SHP77 treated with DMSO at 0.1 percent for 48 hours (cell line): Measurements from ENCODE around the gene FXYD5.
"Not testable (repeated sequence)": the region's sequence is repeated elsewhere in the genome, so short reads cannot be mapped to it uniquely, and the experiment has no call there.

Experiments used
- DNase-seq: peaks from one replicate; lab custom pipeline; 2025; lab: John Stamatoyannopoulos, UW

The FXYD5 gene

DNA sequence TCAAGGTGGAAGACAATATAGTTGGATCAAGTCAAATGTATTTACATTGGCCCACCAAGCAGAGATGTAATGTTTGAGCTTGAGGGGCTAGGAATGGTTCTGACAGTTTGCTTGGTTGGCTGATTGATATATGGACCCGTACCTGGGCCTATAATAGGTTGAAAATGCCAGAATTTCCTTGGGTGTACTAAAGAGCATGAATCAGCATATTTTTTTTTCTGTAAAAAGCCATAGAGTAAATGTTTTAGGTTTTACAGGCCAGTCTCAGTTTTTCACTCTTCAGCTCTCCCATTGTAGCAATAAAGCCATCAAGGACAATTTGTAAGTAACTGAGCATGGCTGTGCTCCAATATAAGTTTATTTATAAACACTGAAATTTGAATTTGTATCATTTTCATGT is 26.9 kb downstream of the FXYD5 start:
- DNase-seq: no peak

DNA sequence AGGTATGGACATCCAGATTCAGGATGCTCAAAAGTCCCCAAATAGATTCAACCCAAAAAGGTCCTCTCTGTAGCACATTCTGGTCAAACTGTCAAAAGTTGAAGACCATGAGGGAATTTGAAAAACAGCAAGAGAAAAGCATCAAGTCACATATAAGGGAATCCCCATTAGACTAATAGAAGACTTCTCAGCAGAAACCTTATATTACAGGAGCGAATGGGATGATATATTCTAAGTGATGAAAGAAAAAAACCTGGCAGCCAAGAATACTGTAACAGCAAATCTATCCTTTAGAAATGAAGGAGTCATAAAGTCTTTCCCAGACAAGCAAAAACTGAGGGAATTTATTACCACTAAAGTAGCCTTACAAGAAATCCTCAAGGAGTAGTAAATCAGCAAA is 29.7 kb downstream of the FXYD5 start:
- DNase-seq: no peak

GRCh38 chr19:35184884-35185283 is 30.3 kb downstream of the FXYD5 start:
- DNase-seq: no peak

DNA sequence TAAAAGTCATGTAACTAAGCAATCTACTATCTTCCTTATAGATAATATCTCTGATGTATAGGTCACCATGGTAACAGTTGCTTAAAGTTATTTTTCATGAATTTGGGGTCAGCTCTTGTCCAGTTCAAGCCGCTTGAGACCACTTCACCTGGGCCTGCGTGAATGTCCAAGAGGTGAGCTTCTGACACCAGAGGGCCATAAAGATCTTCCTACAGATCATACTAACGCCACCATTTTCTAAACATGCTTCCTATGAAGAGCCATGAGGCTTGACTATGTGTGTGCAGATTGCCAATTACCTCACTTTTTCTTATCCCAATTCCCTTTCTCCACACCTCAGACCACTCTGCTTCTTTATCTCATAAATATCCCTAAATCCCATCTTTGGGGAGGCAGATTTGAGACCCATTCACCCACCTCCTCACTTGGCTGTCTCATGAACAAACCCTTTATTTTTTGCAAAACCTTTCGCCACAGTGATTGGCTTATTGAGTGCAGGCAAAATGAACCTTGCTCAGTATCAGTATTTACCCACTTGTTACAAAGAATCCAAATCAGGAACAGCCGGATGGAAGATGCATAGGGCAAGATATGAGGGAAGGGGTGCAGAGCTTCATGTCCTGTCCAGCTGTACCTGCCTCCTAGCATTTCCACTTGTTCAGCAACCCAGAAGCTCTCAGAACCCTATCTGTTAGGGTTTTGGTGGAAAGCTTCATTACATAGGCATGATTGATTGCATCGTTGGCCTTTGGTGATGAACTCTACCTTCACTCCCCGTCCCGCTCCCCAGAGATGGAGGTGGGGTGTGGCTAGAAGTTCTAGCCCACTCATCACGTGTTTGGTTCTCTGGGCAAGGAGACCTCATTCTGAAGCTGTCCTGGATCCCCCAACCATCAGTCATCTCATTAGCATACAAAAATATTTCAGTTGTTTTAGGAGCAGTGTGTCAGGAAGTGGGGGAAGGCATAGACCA is 39.8 kb downstream of the FXYD5 start:
- no peak for DNase-seq

DNA sequence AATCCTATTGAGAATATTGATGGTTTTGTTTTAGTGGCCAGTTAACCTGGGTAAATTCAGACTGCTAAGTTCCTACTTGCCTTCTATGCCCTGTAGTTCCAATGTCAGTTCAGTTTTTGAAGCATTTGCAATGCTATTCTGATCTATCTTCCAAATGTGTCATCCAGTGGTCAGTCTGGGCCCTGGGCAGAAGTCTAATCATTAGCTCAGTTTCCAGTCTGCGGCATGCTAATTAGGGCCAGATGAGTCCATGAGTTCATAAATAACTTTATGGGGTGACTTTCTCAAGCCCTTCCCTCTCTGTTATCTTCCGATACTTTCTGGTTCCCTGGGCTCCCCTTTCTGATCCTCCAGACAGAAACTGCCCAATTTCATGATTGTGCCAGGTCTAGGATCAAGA is 41.3 kb downstream of the FXYD5 start:
- DNase-seq: no peak

GRCh38 chr19:35196861-35197260 is 42.3 kb downstream of the FXYD5 start:
- not testable (repeated sequence) for DNase-seq

GRCh38 chr19:35199481-35199880 is 44.9 kb downstream of the FXYD5 start:
- no peak for DNase-seq

DNA sequence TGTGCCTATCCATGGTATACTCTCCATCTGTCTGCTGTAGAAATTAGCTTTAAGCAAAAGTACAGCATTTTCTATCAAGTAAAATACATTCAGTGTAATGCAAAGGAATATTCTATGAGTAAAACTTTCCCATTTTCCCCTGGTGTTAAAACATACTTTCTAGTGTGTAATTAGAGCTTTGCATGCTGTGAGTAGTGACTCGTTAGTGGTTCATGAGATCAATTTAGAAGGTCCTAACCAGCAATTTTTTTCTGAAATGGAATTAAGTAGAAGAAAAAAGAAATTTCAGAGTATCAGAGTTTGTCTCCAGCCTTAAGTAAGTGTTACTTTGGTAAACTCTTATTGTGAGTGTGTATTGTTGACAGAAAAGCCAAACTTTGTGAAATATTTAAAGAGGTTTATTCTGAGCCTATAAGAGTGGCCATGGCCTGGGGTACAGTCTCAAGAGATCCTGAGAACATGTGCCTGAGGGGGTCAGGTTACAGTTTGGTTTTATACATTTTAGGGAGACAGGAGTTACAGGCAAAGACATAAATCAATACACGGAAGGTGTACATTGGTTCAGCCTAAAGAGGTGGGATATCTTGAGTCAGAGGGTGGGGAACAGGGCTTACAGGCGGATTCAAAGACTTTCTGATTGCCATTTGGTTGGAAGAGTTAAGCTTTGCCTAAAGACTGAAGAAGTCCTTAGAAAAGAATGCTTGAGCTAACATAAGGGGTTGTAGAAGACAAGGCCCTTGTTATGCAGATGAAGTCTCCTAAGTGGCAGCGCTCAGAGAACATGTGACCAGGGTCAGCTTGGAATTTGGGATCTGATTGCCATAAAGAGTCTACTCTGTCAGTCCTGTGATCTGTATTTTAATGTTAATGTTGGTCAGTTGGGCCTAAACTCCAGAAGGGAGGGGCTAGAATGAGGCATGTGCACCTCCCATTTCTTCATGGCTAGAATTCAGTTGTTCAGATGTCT is 48.5 kb downstream of the FXYD5 start:
- DNase-seq: no peak

GRCh38 chr19:35204799-35205732 is 50.5 kb downstream of the FXYD5 start:
- DNase-seq: no peak

- no peak for DNase-seq
Observed at GRCh38 chr19:35205733-35206323, 51.3 kb downstream of the FXYD5 start.

GRCh38 chr19:35206379-35206778 is 51.8 kb downstream of the FXYD5 start:
- no peak for DNase-seq

DNA sequence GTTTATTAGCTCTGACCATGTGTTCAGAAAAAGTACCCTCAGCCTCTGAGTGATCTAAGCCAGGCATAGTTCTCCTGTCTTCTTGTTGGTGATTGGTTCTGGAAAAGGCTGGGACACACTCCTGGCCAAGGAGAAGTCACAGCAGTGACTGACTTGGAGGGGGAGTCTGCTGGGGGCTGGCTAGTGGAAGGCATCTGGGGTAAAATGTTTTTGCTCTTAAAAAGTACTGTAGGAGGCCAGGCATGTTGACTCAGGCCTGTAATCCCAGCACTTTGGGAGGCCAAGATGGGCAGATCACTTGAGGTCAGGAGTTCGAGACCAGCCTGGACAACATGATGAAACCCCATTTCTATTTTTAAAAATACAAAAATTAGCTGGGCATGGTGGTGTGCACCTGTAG is 52.3 kb downstream of the FXYD5 start:
- DNase-seq: no peak

GRCh38 chr19:35207391-35207871 is 52.9 kb downstream of the FXYD5 start:
- no peak for DNase-seq

GRCh38 chr19:35208121-35208520 is 53.6 kb downstream of the FXYD5 start:
- no peak for DNase-seq

GRCh38 chr19:35209646-35210045 is 55.1 kb downstream of the FXYD5 start:
- DNase-seq: no peak

DNA sequence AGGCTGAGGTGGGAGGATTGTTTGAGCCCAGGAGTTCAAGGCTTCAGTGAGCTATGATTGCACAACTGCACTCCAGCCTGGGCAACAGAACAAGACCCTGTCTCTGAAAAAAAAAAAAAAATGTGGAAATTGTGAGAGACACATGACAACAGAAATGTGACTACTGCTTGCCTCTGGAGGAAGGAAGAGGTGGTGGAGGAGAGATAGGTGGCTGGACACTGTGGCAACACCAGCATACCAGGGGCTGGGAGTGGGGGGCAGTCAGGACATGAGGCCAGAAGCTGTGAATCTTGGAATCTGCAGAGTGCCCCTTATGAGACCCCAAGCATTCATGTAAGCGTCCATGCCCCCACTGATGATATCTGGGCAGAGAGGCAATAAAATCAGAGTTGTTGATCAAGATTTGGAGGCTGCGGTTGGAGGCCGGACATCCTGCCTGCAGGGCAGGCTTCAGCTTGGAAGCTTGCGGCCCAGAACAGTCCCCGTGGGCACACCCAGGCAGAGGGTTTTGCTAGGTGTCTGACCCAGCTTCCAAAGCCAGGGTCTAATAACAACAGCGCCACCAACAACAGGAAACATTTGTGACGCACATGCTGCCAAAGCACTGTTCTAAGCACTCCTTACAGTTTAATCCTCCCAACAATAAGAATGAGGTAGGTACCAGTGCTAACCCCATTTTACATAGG is 57.2 kb downstream of the FXYD5 start:
- no peak for DNase-seq

GRCh38 chr19:35212241-35212640 is 57.7 kb downstream of the FXYD5 start:
- no peak for DNase-seq

- peak; percentile 82 for DNase-seq
Observed at GRCh38 chr19:35213663-35214632, 59.4 kb downstream of the FXYD5 start.

- DNase-seq: no peak
Observed at GRCh38 chr19:35214766-35215422, 60.4 kb downstream of the FXYD5 start.
